Activated CD4-positive, alpha-beta T cell treated with anti-CD3 and anti-CD28 coated beads for 36 hours (primary cell): ENCODE measurements around the gene POLR1B. TPM values are rescaled to one million over a fixed set of nuclear protein-coding genes. Genes with fewer than 3 reads are reported as not detected.
"Not testable (repeated sequence)": the region's sequence is repeated elsewhere in the genome, so short reads cannot be mapped to it uniquely, and the experiment has no call there.

ENCODE experiments used
- ATAC-seq: fragments of 200-7000 bp; cut with Tn5 transposase; one replicate; pipeline ENCODE4 v1.10.0; 2021; ENCODE audit warnings: mild to moderate bottlenecking, moderate library complexity
- CTCF ChIA-PET: fragments of 350-600 bp; sonication (Branson Sonifier 250); formaldehyde crosslinking; loops from one replicate; lab custom pipeline; 2021; ENCODE audit warnings: antibody characterized with exemption; lab: Charles Lee
- POLR2A ChIA-PET: fragments of 350-600 bp; sonication (Branson Sonifier 250); formaldehyde crosslinking; loops from one replicate; lab custom pipeline; 2021; ENCODE audit warnings: antibody characterized with exemption, inconsistent platforms; lab: Charles Lee
- DNase-seq: peaks from one replicate; pipeline ENCODE4 v3.0.0-alpha.2; 2020
- H3K27ac Mint-ChIP-seq: one replicate; pipeline ENCODE4 v1.8.0; 2021; ENCODE audit warnings: mixed read lengths
- H3K27me3 Mint-ChIP-seq: one replicate; pipeline ENCODE4 v1.8.0; 2021; ENCODE audit warnings: mixed read lengths
- H3K36me3 Mint-ChIP-seq: one replicate; pipeline ENCODE4 v1.8.0; 2021; ENCODE audit warnings: low read depth, mixed read lengths
- H3K4me1 Mint-ChIP-seq: one replicate; pipeline ENCODE4 v1.8.0; 2021; ENCODE audit warnings: mixed read lengths
- H3K4me3 Mint-ChIP-seq: one replicate; pipeline ENCODE4 v1.8.0; 2021; ENCODE audit warnings: mild to moderate bottlenecking, moderate library complexity, mixed read lengths
- H3K9me3 Mint-ChIP-seq: one replicate; pipeline ENCODE4 v1.8.0; 2021; ENCODE audit warnings: low read depth, mixed read lengths
- intact Hi-C, 2 experiments: fragments of 100-400 bp; cut with DNase I in 1 of 2; cut with micrococcal nuclease in 1 of 2; formaldehyde crosslinking; loops; one replicate each; pipeline versions ENCODE4 v1.14.2 to v1.15.1; 2022 to 2024; cut with DNase I, micrococcal nuclease
- total RNA-seq, 2 experiments: library from RNA; stranded (reverse); gene quantifications; one replicate each; pipeline ENCODE4 v1.2.3, GENCODE V29; 2021

Gene POLR1B
- total RNA-seq, 2 experiments from 2014 or later: 47.0 to 63.3 TPM

- no peak for DNase-seq
- H3K4me3 Mint-ChIP-seq: no peak overlapping the region
- no peak overlapping the region for H3K27ac Mint-ChIP-seq
- ATAC-seq: no peak
- intact Hi-C loops: loop anchor here (5.0 to 10.0 kb wide), 2 partner anchors 282 to 284 kb away; no protein-coding TSS in a partner anchor
- peaks cover 4% of the 10 kb centered on the region for H3K4me1 Mint-ChIP-seq
- H3K9me3 Mint-ChIP-seq: no peaks in the 10 kb centered on the region
- H3K27me3 Mint-ChIP-seq: no peaks in the 10 kb centered on the region
- no peaks in the 10 kb centered on the region for H3K36me3 Mint-ChIP-seq
- ChIA-PET CTCF (interaction anchor here (0.6 to 12.3 kb wide), 4 partner anchors 16 to 339 kb away, joined by 3 to 133 read pairs (median 3); no protein-coding TSS in a partner anchor), POLR2A (no interaction called here)
These were observed 60.7 kb downstream of the POLR1B start for GRCh38 chr2:112602917-112603316.

GRCh38 chr2:112603731-112604130 is 61.5 kb downstream of the POLR1B start:
- intact Hi-C loops: loop anchor here (5.0 to 10.0 kb wide), 2 partner anchors 281 to 284 kb away; no protein-coding TSS in a partner anchor
- ChIA-PET POLR2A (no interaction called here), CTCF (interaction anchor here (1.3 to 12.3 kb wide), 3 partner anchors 28 to 145 kb away, joined by 3 to 133 read pairs (median 5); no protein-coding TSS in a partner anchor)
- no peak overlapping the region for H3K4me3 Mint-ChIP-seq
- DNase-seq (no peak), ATAC-seq (no peak)
- no peaks in the 10 kb centered on the region for H3K36me3 Mint-ChIP-seq
- no peak overlapping the region for H3K27ac Mint-ChIP-seq
- no peaks in the 10 kb centered on the region for H3K9me3 Mint-ChIP-seq
- H3K4me1 Mint-ChIP-seq: peaks cover 4% of the 10 kb centered on the region
- H3K27me3 Mint-ChIP-seq: no peaks in the 10 kb centered on the region

DNA sequence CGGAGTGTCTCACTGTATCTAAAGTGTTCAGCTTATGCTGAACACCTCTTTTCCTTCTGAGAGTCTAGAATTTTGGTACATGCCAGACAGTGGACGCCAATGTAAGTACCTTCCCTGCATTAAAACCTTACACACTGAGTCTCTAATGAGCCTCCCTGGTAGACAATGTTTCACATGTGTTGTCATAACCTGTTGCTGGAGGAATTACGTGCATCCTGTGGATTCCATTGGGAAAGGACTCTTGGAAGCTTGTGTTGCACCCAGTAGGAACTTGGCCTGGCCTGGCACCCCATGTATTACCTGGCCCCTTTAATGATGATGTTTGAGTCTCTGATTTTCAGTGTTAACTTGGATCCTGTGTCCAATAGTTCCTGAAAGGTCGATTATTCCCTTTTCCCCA is 62.7 kb downstream of the POLR1B start:
- no peak for DNase-seq
- intact Hi-C loops: loop anchor here (5.0 to 10.0 kb wide), 2 partner anchors 280 to 282 kb away; no protein-coding TSS in a partner anchor
- Mint-ChIP-seq H3K27me3 (no peaks in the 10 kb centered on the region), H3K27ac (no peak overlapping the region), H3K9me3 (peaks cover 2% of the 10 kb centered on the region), H3K36me3 (no peaks in the 10 kb centered on the region), H3K4me1 (peaks cover 3% of the 10 kb centered on the region), H3K4me3 (no peak overlapping the region)
- ChIA-PET POLR2A (no interaction called here), CTCF (interaction anchor here (1.1 to 12.3 kb wide), 3 partner anchors 22 to 122 kb away, joined by 5 to 133 read pairs (median 7); no protein-coding TSS in a partner anchor)
- ATAC-seq: no peak

GRCh38 chr2:112605926-112606325 is 63.7 kb downstream of the POLR1B start:
- H3K4me3 Mint-ChIP-seq: no peak overlapping the region
- POLR2A ChIA-PET: no interaction called here
- peaks cover 2% of the 10 kb centered on the region for H3K9me3 Mint-ChIP-seq
- CTCF ChIA-PET: interaction anchor here (12.3 kb wide), 1 partner anchor 121 kb away, joined by 133 read pairs; no protein-coding TSS in a partner anchor
- no peaks in the 10 kb centered on the region for H3K27me3 Mint-ChIP-seq
- H3K4me1 Mint-ChIP-seq: no peaks in the 10 kb centered on the region
- intact Hi-C loops: loop anchor here in 1 of 2 experiments (10.0 kb wide), 1 partner anchor 279 kb away; no protein-coding TSS in a partner anchor
- ATAC-seq (no peak), DNase-seq (no peak)
- no peaks in the 10 kb centered on the region for H3K36me3 Mint-ChIP-seq
- no peak overlapping the region for H3K27ac Mint-ChIP-seq

DNA sequence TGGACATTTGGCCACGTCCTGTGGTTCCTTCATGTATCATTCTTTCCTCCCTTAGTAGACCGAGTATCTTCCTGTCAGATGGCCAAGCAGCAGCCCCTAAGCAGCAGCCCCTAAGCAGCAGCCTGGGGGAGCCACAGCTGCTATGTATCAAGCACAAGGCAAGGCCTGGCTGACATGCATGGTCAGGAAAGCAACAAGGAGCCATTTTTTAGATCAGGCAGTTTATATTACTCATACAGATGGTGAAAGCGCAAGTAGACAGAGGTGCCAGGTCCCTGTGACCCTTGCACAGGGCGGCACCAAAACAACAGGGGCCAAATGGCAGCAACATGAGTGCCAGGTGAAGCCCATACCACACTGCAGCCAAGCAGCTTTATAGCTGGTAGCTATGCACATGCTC is 64.3 kb downstream of the POLR1B start:
- H3K36me3 Mint-ChIP-seq: no peaks in the 10 kb centered on the region
- POLR2A ChIA-PET: no interaction called here
- intact Hi-C loops: loop anchor here in 1 of 2 experiments (10.0 kb wide), 1 partner anchor 278 kb away; no protein-coding TSS in a partner anchor
- no peak for DNase-seq
- no peaks in the 10 kb centered on the region for H3K4me1 Mint-ChIP-seq
- no peak for ATAC-seq
- peaks cover 2% of the 10 kb centered on the region for H3K9me3 Mint-ChIP-seq
- CTCF ChIA-PET: interaction anchor here (0.8 to 12.3 kb wide), 2 partner anchors 21 to 120 kb away, joined by 3 to 133 read pairs; no protein-coding TSS in a partner anchor
- no peak overlapping the region for H3K4me3 Mint-ChIP-seq
- no peaks in the 10 kb centered on the region for H3K27me3 Mint-ChIP-seq
- H3K27ac Mint-ChIP-seq: no peak overlapping the region

DNA sequence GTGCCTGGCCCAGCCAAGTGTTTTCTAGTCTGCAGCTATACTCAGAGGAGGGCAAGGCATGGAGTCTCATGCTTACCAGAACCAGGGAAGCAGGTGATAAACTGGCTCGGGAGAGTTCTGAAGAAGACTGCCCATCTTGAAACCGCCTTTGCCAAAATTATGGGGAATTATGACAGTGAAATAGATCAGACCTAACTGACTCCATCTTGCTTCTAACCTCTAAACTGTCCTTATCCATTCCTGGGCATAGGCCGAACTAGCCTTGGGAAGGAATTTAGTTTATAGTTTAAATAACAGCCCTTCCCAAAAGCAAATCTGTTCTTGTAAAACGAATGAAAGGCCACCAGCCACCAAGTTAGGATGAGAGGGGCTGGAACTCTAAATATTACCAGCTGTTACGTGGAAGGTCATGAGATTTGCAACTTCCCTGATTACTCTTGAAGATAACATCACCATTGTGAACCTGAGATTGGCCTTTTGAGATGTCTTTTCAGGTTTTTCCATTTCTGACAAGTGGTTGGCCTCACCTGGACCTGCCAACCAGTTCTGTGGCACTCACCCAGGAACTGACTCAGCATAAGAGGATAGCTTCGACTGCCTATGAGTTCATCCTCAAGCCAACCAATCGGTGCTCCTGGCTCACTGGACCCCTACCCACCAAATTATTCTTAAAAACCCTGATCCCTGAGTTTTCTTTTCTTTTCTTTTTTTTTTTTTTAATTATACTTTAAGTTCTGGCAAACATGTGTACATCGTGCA is 65.6 kb downstream of the POLR1B start:
- Mint-ChIP-seq H3K4me3 (no peak overlapping the region), H3K27me3 (no peaks in the 10 kb centered on the region), H3K4me1 (no peaks in the 10 kb centered on the region), H3K9me3 (peaks cover 2% of the 10 kb centered on the region), H3K27ac (no peak overlapping the region), H3K36me3 (no peaks in the 10 kb centered on the region)
- CTCF ChIA-PET: interaction anchor here (0.6 to 12.3 kb wide), 5 partner anchors 8 to 277 kb away, joined by 3 to 133 read pairs (median 3); no protein-coding TSS in a partner anchor
- intact Hi-C loops: loop anchor here in 1 of 2 experiments (10.0 kb wide), 1 partner anchor 277 kb away; no protein-coding TSS in a partner anchor
- no peak for DNase-seq
- POLR2A ChIA-PET: no interaction called here
- ATAC-seq: no peak

DNA sequence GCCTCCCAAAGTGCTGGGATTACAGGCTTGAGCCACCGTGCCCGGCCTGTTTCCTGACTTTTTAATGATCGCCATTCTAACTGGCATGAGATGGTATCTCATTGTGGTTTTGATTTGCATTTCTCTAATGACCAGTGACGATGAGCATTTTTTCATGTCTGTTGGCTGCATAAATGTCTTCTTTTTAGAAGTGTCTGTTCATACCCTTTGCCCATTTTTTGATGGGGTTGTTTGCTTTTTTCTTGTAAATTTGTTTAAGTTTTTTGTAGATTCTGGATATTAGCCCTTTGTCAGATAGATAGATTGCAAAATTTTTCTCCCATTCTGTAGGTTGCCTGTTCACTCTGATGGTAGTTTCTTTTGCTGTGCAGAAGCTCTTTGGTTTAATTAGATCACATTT is 67.1 kb downstream of the POLR1B start:
- H3K4me3 Mint-ChIP-seq, POLR2A ChIA-PET, H3K36me3 Mint-ChIP-seq, H3K4me1 Mint-ChIP-seq, ATAC-seq, H3K27ac Mint-ChIP-seq, DNase-seq, H3K27me3 Mint-ChIP-seq, CTCF ChIA-PET, H3K9me3 Mint-ChIP-seq: not testable (repeated sequence)
- intact Hi-C loops: loop anchor here in 1 of 2 experiments (10.0 kb wide), 1 partner anchor 275 kb away; no protein-coding TSS in a partner anchor

DNA sequence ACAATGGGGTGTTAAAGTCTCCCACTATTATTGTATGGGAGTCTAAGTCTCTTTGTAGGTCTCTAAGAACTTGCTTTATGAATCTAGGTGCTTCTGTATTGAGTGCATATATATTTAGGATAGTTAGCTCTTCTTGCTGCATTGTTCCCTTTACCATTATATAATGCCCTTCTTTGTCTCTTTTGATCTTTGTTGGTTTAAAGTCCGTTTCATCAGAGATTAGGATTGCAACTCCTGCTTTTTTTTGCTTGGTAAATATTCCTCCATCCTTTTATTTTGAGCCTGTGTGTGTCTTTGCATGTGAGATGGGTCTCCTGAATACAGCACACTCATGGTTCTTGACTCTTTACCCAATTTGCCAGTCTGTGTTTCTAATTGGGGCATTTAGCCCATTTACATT is 70.0 kb downstream of the POLR1B start:
- H3K9me3 Mint-ChIP-seq, DNase-seq, H3K36me3 Mint-ChIP-seq, H3K4me3 Mint-ChIP-seq, ATAC-seq, POLR2A ChIA-PET, CTCF ChIA-PET, intact Hi-C loops, H3K4me1 Mint-ChIP-seq, H3K27ac Mint-ChIP-seq, H3K27me3 Mint-ChIP-seq: not testable (repeated sequence)

DNA sequence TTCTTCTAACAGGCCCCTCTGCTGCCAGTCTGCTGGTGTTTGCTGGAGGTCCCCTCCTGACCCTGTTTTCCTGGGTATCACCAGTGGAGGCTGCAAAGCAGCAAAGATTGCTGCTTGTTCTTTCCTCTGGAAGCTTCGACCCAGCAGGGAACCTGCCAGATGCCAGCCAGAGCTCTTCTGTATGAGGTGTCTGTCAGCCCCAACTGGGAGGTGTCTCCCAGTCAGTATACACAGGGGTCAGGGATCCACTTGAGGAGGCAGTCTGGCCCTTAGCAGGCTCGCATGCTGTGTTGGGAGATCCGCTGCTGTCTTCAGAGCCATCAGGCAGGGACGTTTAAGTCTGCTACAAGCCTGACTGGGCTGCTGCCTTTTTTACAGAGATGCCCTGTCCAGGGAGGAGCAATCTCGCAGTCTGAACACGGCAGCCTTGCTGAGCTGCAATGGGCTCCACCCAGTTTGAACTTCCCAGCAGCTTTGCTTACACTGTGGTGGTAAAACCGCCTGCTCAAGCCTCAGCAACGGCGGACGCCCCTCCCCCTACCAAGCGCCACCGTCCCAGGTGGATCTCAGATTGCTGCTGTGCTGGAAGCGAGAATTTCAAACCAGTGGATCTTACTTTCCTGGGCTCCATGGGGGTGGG is 72.1 kb downstream of the POLR1B start:
- DNase-seq: no peak
- ChIA-PET CTCF (interaction anchor here (0.6 to 1.1 kb wide), 4 partner anchors 15 to 107 kb away, joined by 3 to 4 read pairs (median 3); no protein-coding TSS in a partner anchor), POLR2A (no interaction called here)
- H3K36me3 Mint-ChIP-seq: no peaks in the 10 kb centered on the region
- no peaks in the 10 kb centered on the region for H3K27me3 Mint-ChIP-seq
- ATAC-seq: no peak
- H3K9me3 Mint-ChIP-seq: peaks cover 2% of the 10 kb centered on the region
- H3K4me3 Mint-ChIP-seq: no peak overlapping the region
- intact Hi-C loops: no loop called here
- H3K27ac Mint-ChIP-seq: no peak overlapping the region
- H3K4me1 Mint-ChIP-seq: no peaks in the 10 kb centered on the region

- intact Hi-C loops: no loop called here
- no peaks in the 10 kb centered on the region for H3K27me3 Mint-ChIP-seq
- no peaks in the 10 kb centered on the region for H3K9me3 Mint-ChIP-seq
- H3K36me3 Mint-ChIP-seq: no peaks in the 10 kb centered on the region
- CTCF ChIA-PET: interaction anchor here (0.7 to 1.4 kb wide), 2 partner anchors 71 to 134 kb away, joined by 4 to 5 read pairs; no protein-coding TSS in a partner anchor
- DNase-seq: no peak
- no peaks in the 10 kb centered on the region for H3K4me1 Mint-ChIP-seq
- POLR2A ChIA-PET: no interaction called here
- no peak overlapping the region for H3K4me3 Mint-ChIP-seq
- ATAC-seq: no peak
- H3K27ac Mint-ChIP-seq: no peak overlapping the region
These were observed 72.8 kb downstream of the POLR1B start for GRCh38 chr2:112615051-112615450.

DNA sequence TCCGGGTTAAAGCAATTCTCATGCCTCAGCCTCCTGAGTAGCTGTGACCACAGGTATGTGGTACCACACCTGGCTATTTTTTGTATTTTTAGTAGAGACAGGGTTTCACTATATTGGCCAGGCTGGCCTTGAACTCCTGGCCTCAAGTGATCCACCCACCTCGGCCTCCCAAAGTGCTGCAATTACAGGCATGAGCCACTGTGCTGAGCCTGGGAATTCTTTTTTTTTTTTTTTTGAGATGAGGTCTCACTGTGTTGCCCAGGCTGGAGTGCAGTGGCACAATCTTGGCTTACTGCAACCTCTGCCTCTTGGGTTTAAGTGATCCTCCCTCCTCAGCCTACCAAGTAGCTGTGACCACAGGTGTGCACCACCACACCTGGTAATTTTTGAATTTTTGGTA is 73.5 kb downstream of the POLR1B start:
- H3K4me3 Mint-ChIP-seq, H3K27ac Mint-ChIP-seq, DNase-seq, H3K27me3 Mint-ChIP-seq, ATAC-seq, H3K4me1 Mint-ChIP-seq, H3K36me3 Mint-ChIP-seq, H3K9me3 Mint-ChIP-seq, intact Hi-C loops, POLR2A ChIA-PET: not testable (repeated sequence)
- CTCF ChIA-PET: interaction anchor here (1.4 to 1.8 kb wide), 2 partner anchors 16 to 133 kb away, joined by 4 to 5 read pairs; no protein-coding TSS in a partner anchor
